ENCODE data around the gene LBHD2.

LBHD2 gene

DNA sequence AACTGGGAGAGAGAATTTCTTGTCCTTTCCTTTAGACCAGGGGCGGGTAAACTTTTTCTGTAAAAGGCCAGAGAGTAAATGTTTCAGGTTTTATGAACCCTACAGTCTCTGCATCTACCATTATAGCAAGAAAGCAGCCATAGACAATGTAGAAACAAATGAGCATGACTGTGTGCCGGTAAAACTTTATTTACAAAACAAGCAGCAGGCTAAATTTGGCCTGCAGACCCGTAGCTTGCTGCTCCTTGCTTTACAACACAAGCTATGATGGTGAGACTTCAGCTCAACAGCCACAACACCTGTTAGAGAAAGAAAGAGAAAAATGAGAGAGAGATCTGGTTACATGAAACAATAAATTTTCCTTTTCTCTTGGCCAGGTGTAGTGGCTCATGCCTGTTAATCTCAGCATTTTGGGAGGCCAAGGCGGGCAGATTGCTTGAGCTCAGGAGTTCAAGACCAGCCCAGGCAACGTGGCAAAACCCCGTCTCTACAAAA, 22.5 kb upstream of the LBHD2 start:
- TF ChIP-seq, protein P1, sequence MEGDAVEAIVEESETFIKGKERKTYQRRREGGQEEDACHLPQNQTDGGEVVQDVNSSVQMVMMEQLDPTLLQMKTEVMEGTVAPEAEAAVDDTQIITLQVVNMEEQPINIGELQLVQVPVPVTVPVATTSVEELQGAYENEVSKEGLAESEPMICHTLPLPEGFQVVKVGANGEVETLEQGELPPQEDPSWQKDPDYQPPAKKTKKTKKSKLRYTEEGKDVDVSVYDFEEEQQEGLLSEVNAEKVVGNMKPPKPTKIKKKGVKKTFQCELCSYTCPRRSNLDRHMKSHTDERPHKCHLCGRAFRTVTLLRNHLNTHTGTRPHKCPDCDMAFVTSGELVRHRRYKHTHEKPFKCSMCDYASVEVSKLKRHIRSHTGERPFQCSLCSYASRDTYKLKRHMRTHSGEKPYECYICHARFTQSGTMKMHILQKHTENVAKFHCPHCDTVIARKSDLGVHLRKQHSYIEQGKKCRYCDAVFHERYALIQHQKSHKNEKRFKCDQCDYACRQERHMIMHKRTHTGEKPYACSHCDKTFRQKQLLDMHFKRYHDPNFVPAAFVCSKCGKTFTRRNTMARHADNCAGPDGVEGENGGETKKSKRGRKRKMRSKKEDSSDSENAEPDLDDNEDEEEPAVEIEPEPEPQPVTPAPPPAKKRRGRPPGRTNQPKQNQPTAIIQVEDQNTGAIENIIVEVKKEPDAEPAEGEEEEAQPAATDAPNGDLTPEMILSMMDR (IDR thresholded peaks at IDR 0.05; ENCODE audit: control insufficient read depth, extremely low read depth, insufficient read depth): no peak
- DNase-seq (ENCODE audit: low read depth): no peak

DNA sequence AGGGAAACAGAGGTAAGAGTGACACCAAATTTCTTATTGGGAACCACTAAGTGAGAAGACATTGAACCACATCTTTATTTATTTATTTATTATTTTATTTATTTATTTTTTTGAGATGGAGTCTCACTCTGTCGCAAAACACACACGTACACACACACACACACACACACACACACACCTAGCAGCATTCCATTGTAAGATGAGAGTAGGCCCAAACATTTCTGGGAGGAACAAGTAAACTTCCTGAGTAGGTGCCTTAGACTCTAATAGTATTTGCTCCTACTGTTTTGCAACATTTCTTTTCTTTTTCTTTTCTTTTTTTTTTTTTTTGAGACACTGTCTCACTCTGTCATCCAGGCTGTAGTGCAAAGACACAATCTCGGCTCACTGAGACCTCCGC, 19.6 kb upstream of the LBHD2 start:
- H3K4me3 ChIP-seq (ENCODE audit: low read depth, low read length): no peak overlapping the region
- TF ChIP-seq, protein P1 (IDR thresholded peaks at IDR 0.05; ENCODE audit: control insufficient read depth, extremely low read depth, insufficient read depth): no peak
- no peak for DNase-seq (ENCODE audit: low read depth)

More for the DNA sequence above, 22.5 kb upstream of the LBHD2 start:
- H3K4me3 ChIP-seq (ENCODE audit: low read depth, low read length): no peak overlapping the region

DNA sequence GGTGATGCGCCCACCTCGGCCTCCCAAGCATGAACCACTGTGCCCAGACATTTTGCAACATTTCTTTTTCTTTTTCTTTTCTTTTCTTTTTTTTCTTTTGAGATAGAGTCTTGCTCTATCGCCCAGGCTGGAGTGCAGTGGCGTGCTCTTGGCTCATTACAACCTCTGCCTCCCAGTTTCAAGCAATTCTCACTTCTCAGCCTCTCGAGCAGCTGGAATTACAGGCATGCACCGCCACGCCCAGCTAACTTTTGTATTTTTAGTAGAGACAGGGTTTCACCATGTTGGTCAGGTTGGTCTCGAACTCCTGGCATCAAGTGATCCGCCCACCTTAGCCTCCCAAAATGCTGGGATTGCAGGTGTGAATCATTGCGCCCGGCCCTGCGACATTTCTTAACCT, 19.0 kb upstream of the LBHD2 start:
- TF ChIP-seq, protein P1 (IDR thresholded peaks at IDR 0.05; ENCODE audit: control insufficient read depth, extremely low read depth, insufficient read depth): no peak
- H3K4me3 ChIP-seq (ENCODE audit: low read depth, low read length): no peak overlapping the region
- DNase-seq (ENCODE audit: low read depth): no peak

DNA sequence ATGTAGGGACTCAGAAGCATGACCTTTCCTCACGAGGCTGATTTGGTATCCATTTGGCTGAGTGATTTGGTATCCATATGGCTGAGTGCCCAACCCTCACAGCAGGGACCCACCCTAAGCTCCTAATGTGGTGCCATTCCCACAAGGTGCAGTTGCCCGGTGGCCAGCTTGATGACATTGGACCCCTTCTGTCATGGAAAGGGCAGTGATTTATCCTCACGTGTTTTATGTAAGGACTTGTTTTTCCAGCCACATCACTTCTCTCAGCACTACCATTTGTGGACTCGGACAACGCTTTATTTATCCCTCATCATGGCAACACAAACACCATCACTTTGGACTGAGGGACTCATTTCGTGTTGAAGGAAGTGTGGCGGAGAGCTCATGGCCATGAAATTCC, 18.1 kb upstream of the LBHD2 start:
- DNase-seq (ENCODE audit: low read depth): no peak
- TF ChIP-seq, protein P1 (IDR thresholded peaks at IDR 0.05; ENCODE audit: control insufficient read depth, extremely low read depth, insufficient read depth): no peak
- no peak overlapping the region for H3K4me3 ChIP-seq (ENCODE audit: low read depth, low read length)

DNA sequence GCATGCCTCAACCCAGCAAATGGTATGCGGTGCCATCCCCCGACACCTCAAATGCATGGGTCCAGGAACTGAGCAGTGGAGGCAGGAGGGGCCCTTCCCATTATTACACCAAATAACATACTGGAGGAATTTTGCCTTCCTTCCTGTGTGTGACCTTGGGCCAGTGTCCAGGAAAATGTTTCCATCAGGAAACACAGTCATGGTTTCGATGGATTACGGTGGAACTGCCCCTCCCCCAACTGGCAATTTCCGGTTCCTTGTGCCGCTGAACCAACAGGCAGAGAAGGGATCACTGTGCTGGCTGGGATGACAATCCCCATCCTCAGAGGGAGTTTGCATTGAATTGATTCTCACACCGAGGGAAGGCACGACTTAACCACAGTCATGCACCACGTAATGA, 17.6 kb upstream of the LBHD2 start:
- TF ChIP-seq, protein P1 (IDR thresholded peaks at IDR 0.05; ENCODE audit: control insufficient read depth, extremely low read depth, insufficient read depth): no peak
- DNase-seq (ENCODE audit: low read depth): no peak
- no peak overlapping the region for H3K4me3 ChIP-seq (ENCODE audit: low read depth, low read length)

DNA sequence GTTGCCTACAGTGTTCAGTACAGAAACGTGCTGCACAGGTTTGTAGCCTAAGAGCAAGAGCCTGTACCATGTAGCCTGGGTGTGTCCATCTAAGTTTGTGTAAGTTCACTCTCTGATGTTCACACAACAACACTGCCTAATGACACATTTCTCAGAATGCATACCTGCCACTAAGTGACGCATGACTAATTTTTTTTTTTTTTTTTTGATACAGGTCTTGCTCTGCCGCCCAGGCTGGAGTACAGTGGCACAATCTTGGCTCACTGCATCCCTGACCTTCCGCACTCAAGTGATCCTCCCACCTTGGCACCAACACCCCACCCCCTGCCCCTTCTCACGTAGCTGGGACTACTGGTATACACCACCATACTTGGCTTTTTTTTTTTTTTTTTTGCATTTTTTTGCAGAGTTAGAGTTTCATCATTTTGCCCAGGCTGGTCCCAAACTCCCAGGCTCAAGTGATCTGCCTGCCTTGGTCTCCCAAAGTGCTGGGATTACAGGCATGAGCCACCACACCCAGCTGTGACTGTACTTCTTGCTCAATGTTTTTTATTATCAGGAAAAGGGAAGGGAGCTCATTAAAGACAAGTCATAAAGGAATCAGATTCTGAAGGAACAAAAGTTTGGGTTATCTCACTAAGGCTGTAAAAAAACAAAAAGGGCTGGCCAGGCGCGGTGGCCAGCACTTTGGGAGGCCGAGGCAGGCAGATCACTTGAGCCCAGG, 16.6 kb upstream of the LBHD2 start:
- no peak overlapping the region for H3K4me3 ChIP-seq (ENCODE audit: low read depth, low read length)
- TF ChIP-seq, protein P1 (IDR thresholded peaks at IDR 0.05; ENCODE audit: control insufficient read depth, extremely low read depth, insufficient read depth): no peak
- DNase-seq (ENCODE audit: low read depth): no peak

All from LNCaP clone FGC (cell line).